K562 (cell line): ENCODE data around the gene NPDC1. TPM values are rescaled to one million over a fixed set of nuclear protein-coding genes. Genes with fewer than 3 reads are reported as not detected.

Experiments used
- ATAC-seq: fragments of 200-7000 bp; cut with Tn5 transposase; 3 replicates; pipeline ENCODE4 v1.9.1; 2020; ENCODE audit warnings: moderate library complexity
- BruUV-seq: library from RNA; stranded (reverse); fragments of 400-500 nt; replicated peaks from 2 replicates; lab custom pipeline; 2021; lab: Mats Ljungman, UMichigan
- CTCF ChIA-PET: fragments of 300-600 bp; formaldehyde crosslinking; extraction: SDS; loops from one replicate; lab custom pipeline; 2021; ENCODE audit warnings: low intra/inter-chr PET ratio; lab: Yijun Ruan, JAX
- POLR2A ChIA-PET: fragments of 300-600, 350-650 bp; sonication (Branson Sonifier 250); formaldehyde crosslinking; extraction: SDS; loops from one replicate; lab custom pipeline; 2021; ENCODE audit warnings: antibody characterized with exemption, inconsistent platforms; lab: Yijun Ruan, JAX
- DNase-seq, 4 experiments: peaks; one replicate each; pipeline versions ENCODE4 v3.0.0 to v3.0.0-alpha.2; 2011 to 2018; ENCODE audit warnings: low spot score in 3 of 4, mixed read lengths in 3 of 4; ENCODE audit errors: extremely low read depth in 1 of 4
- FAIRE-seq: peaks from 2 replicates; lab custom pipeline; 2011; peaks lifted over from hg19 to GRCh38; lab: Jason Lieb, UNC
- H2AFZ ChIP-seq: 2 replicates; pipeline ENCODE4 v1.6.0; 2011; ENCODE audit warnings: low read depth, low read length, control low read depth, inconsistent platforms
- H3K27ac ChIP-seq: fragments of 200-600 bp; 3 replicates; pipeline ENCODE4 v1.8.0; 2011; ENCODE audit warnings: low read depth, mild to moderate bottlenecking, control low read depth, inconsistent platforms, low read length, moderate library complexity, mixed read lengths; ENCODE audit errors: extremely low read depth
- H3K27me3 ChIP-seq, 2 experiments: fragments of 300-600 bp in 1 of 2; 2 replicates in 1 of 2; 3 replicates in 1 of 2; pipeline versions ENCODE4 v1.6.0 to v1.8.0; 2011; ENCODE audit warnings: inconsistent platforms in 2 of 2, low read length in 2 of 2, mild to moderate bottlenecking in 1 of 2, mixed read lengths in 1 of 2, moderate library complexity in 1 of 2; ENCODE audit not compliant: control insufficient read depth in 2 of 2, insufficient read depth in 2 of 2
- H3K36me3 ChIP-seq: fragments of 300-600 bp; 3 replicates; pipeline ENCODE4 v1.8.0; 2011; ENCODE audit warnings: mild to moderate bottlenecking, low read length, inconsistent platforms; ENCODE audit not compliant: control insufficient read depth, insufficient read depth
- H3K4me1 ChIP-seq, 2 experiments: fragments of 200-600 bp in 1 of 2; replicated peaks in 1 of 2; 2 replicates in 1 of 2; 3 replicates in 1 of 2; pipeline versions ENCODE4 v1.5.1 to v1.8.0; 2011; ENCODE audit warnings: inconsistent platforms in 2 of 2, low read length in 2 of 2, mild to moderate bottlenecking in 1 of 2, mixed read lengths in 1 of 2, moderate library complexity in 1 of 2; ENCODE audit not compliant: control insufficient read depth in 2 of 2, insufficient read depth in 2 of 2
- H3K4me2 ChIP-seq: 2 replicates; pipeline ENCODE4 v1.6.1; 2011; ENCODE audit warnings: low read length, control low read depth, inconsistent platforms, mixed read lengths; ENCODE audit not compliant: insufficient read depth
- H3K4me3 ChIP-seq: fragments of 200-600 bp; sonication (generic), shearing (Covaris generic); 2 replicates; pipeline ENCODE4 v1.5.1; 2016; ENCODE audit warnings: control low read depth, inconsistent platforms
- H3K79me2 ChIP-seq: fragments of 200-600 bp; 3 replicates; pipeline ENCODE4 v1.8.0; 2011; ENCODE audit warnings: low read length, inconsistent platforms; ENCODE audit not compliant: control insufficient read depth, insufficient read depth
- H3K9ac ChIP-seq, 2 experiments: 2 replicates each; pipeline versions ENCODE4 v1.6.0 to v1.6.1; 2011; ENCODE audit warnings: low read depth in 2 of 2, low read length in 2 of 2, control low read depth in 1 of 2, inconsistent platforms in 1 of 2, mild to moderate bottlenecking in 1 of 2, mixed read lengths in 1 of 2; ENCODE audit not compliant: insufficient read depth in 1 of 2
- H3K9me1 ChIP-seq: one replicate; pipeline ENCODE4 v1.6.0; 2011; ENCODE audit warnings: inconsistent platforms, mild to moderate bottlenecking, low read length, moderate library complexity; ENCODE audit not compliant: control insufficient read depth, insufficient read depth
- H3K9me3 ChIP-seq: replicated peaks from 2 replicates; pipeline ENCODE4 v1.5.1; 2011; ENCODE audit warnings: low read depth, low read length, inconsistent platforms; ENCODE audit not compliant: control insufficient read depth, insufficient read depth
- H4K20me1 ChIP-seq: replicated peaks from 2 replicates; pipeline ENCODE4 v1.6.1; 2011; ENCODE audit warnings: low read length, inconsistent platforms, mixed read lengths; ENCODE audit not compliant: control insufficient read depth, insufficient read depth
- AFF4 ChIP-seq: sonication (generic); formaldehyde crosslinking; IDR thresholded peaks from 2 replicates; pipeline ENCODE4 v1.8.0; 2023; ENCODE audit warnings: mild to moderate bottlenecking, missing genetic modification reagents
- CLOCK ChIP-seq: fragments of 250-450 bp; sonication (Bioruptor Pico); IDR thresholded peaks from 2 replicates; pipeline ENCODE4 v1.4.0; 2020; ENCODE audit warnings: mild to moderate bottlenecking, moderate library complexity, borderline replicate concordance
- MIER1 ChIP-seq: fragments of 450-650 bp; IDR thresholded peaks from 2 replicates; pipeline ENCODE4 v1.6.1; 2016; ENCODE audit warnings: antibody characterized with exemption, mild to moderate bottlenecking, low read depth
- MITF ChIP-seq: IDR thresholded peaks from 2 replicates; pipeline ENCODE4 v1.6.1; 2014; ENCODE audit warnings: antibody characterized with exemption
- NELFE ChIP-seq: IDR thresholded peaks from 2 replicates; pipeline ENCODE4 v1.6.1; 2011; ENCODE audit warnings: mild to moderate bottlenecking; ENCODE audit not compliant: insufficient read depth, insufficient read length
- NFXL1 ChIP-seq: fragments of 450-650 bp; formaldehyde crosslinking; IDR thresholded peaks from 2 replicates; pipeline ENCODE4 v1.4.0; 2021; ENCODE audit warnings: mild to moderate bottlenecking
- SIRT6 ChIP-seq: IDR thresholded peaks from one replicate; pipeline ENCODE4 v1.6.1; 2012; ENCODE audit warnings: low read depth, mild to moderate bottlenecking, control low read depth, inconsistent platforms, low read length, moderate library complexity
- ZFP1 ChIP-seq: fragments of 450-650 bp; formaldehyde crosslinking; IDR thresholded peaks from 2 replicates; pipeline ENCODE4 v1.4.0; 2020; ENCODE audit warnings: mild to moderate bottlenecking, mixed read lengths
- ZNF507 ChIP-seq: conservative IDR thresholded peaks from 2 replicates; pipeline ENCODE4 v1.6.1; 2017; ENCODE audit warnings: missing genetic modification characterization, missing compliant biosample characterization
- WGBS: fragments of 100-300 bp; shearing (Covaris generic); methylation state at CpG from one replicate; pipeline ENCODE4 v1.1.6; 2016; ENCODE audit warnings: low coverage, mixed read lengths; ENCODE audit not compliant: insufficient coverage; ENCODE audit errors: missing lambda C conversion rate; 5-methylcytosine and 5-hydroxymethylcytosine counted together
- in situ Hi-C: fragments of 300-500 bp; cut with MboI; formaldehyde crosslinking; loops from 4 replicates; pipeline ENCODE4 v1.15.0; 2018; ENCODE audit warnings: inconsistent platforms, mixed read lengths
- intact Hi-C: fragments of 100-400 bp; cut with micrococcal nuclease; formaldehyde crosslinking; loops from 2 replicates; pipeline ENCODE4 v1.14.2; 2022
- polyA plus RNA-seq, 8 experiments: library from polyadenylated mRNA; depleted of rRNA in 4 of 8; stranded (reverse) in 5 of 8; unstranded in 3 of 8; fragments of >200 nt; fragmentation: Nextera tagmentation in 2 of 8; fragmentation: Illumina TruSeq in 1 of 8; extraction: Ambion mirVana in 2 of 8; extraction: Trizol in 1 of 8; gene quantifications; 2 replicates each; pipeline versions ENCODE4 v1.2.1 to v1.2.3, GENCODE V29; 2011 to 2014; ENCODE audit warnings: inconsistent platforms in 1 of 8, missing spikeins in 1 of 8
- total RNA-seq, 7 experiments: library from RNA; depleted of rRNA in 6 of 7; stranded (reverse); fragments of >200 nt in 6 of 7; fragmentation: Illumina TruSeq in 2 of 7; extraction: Trizol in 2 of 7; gene quantifications; 2 replicates each; pipeline versions ENCODE4 v1.2.1 to v1.2.3, GENCODE V29; 2011 to 2021; ENCODE audit warnings: low replicate concordance in 1 of 7
- TF ChIP-seq, protein P1 (sequence below): fragments of 450-650 bp; IDR thresholded peaks from 2 replicates; pipeline ENCODE4 v1.6.1; 2016; ENCODE audit warnings: mild to moderate bottlenecking

Gene NPDC1
- total and polyA plus RNA-seq, 9 of the 15 experiments (the other 6 are each of a cell fraction or from before 2014, with no cell fraction given) = 0.06 to 2.1 (median 0.53) TPM; not detected in 3

DNA sequence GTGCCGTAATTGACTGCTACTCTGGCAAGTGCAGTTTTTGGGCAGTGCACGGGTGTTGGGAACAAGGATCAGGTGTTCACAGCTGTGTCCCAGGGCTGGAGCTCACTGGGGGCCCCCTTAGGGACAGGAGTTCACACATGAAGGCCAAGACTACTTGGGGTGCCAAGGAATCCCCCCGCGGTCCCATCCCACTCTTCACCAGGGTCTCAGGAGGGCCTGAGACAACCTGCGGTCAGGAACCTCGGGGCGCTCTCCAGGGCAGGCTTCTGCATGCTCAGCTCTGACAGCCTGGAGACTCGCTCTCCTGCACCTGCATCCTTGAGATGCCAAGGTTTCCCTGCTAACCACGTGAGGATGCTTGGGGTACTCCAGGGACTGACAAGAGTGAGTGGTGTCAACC is 38.5 kb upstream of the NPDC1 start:
- peaks cover 32 to 76% of the 10 kb centered on the region in 2 experiments; a peak in 4 of 5 replicates for H3K4me1 ChIP-seq
- FAIRE-seq (no peak), ATAC-seq (no peak), DNase-seq (no peak)
- H3K9me3 ChIP-seq = no peaks in the 10 kb centered on the region
- no peaks in the 10 kb centered on the region for H4K20me1 ChIP-seq
- no peak overlapping the region for H2AFZ ChIP-seq
- no peak overlapping the region for H3K4me2 ChIP-seq
- WGBS = 78% methylated on average over 9 of the region's 9 CpGs
- POLR2A ChIA-PET = interaction anchor here (0.6 to 2.6 kb wide), 6 partner anchors 9 to 156 kb away, joined by 3 to 14 read pairs (median 4); partner anchors contain the start of genes SAPCD2 and TUBB4B
- TF ChIP-seq, protein P1, sequence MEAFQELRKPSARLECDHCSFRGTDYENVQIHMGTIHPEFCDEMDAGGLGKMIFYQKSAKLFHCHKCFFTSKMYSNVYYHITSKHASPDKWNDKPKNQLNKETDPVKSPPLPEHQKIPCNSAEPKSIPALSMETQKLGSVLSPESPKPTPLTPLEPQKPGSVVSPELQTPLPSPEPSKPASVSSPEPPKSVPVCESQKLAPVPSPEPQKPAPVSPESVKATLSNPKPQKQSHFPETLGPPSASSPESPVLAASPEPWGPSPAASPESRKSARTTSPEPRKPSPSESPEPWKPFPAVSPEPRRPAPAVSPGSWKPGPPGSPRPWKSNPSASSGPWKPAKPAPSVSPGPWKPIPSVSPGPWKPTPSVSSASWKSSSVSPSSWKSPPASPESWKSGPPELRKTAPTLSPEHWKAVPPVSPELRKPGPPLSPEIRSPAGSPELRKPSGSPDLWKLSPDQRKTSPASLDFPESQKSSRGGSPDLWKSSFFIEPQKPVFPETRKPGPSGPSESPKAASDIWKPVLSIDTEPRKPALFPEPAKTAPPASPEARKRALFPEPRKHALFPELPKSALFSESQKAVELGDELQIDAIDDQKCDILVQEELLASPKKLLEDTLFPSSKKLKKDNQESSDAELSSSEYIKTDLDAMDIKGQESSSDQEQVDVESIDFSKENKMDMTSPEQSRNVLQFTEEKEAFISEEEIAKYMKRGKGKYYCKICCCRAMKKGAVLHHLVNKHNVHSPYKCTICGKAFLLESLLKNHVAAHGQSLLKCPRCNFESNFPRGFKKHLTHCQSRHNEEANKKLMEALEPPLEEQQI = no peak
- TF ChIP-seq MITF = no peak
- no peak for TF ChIP-seq MIER1
- TF ChIP-seq SIRT6 = no peak
- no peak for TF ChIP-seq CLOCK (CRISPR knock-in tag)
- no peak for TF ChIP-seq ZNF507 (tag)
- no peak for TF ChIP-seq ZFP1 (CRISPR knock-in tag)
- TF ChIP-seq NELFE = no peak
- TF ChIP-seq AFF4 = no peak
- no peak for TF ChIP-seq NFXL1 (CRISPR knock-in tag)
- in situ Hi-C loops = no loop called here
- H3K27me3 ChIP-seq = no peaks in the 10 kb centered on the region
- H3K27ac ChIP-seq = no peak overlapping the region; the same call in 2 of the 3 replicates
- no peaks in the 10 kb centered on the region for H3K9me1 ChIP-seq
- BruUV-seq = no TSS peak
- intact Hi-C loops = no loop called here
- CTCF ChIA-PET = no interaction called here
- no peak overlapping the region for H3K4me3 ChIP-seq
- H3K36me3 ChIP-seq = peaks cover 16% of the 10 kb centered on the region
- H3K79me2 ChIP-seq = peaks cover 30% of the 10 kb centered on the region
- no peak overlapping the region for H3K9ac ChIP-seq
